AG09309 (cell line): ENCODE data around the gene KLHL14.

Experiments
- DNase-seq: peaks from one replicate; pipeline ENCODE4 v3.0.0-alpha.2; 2010; ENCODE audit warnings: low read depth
- H3K4me3 ChIP-seq: 2 replicates; pipeline ENCODE4 v1.5.1; 2011; ENCODE audit warnings: mild to moderate bottlenecking, low read depth, low read length, moderate library complexity; ENCODE audit not compliant: control insufficient read depth
- TF ChIP-seq, protein P1 (sequence below): IDR thresholded peaks from 2 replicates; pipeline ENCODE4 v1.5.1; 2011; ENCODE audit warnings: mild to moderate bottlenecking, low read depth, low read length, inconsistent platforms; ENCODE audit not compliant: insufficient read depth, control insufficient read depth; ENCODE audit errors: missing control alignments

The KLHL14 gene

DNA sequence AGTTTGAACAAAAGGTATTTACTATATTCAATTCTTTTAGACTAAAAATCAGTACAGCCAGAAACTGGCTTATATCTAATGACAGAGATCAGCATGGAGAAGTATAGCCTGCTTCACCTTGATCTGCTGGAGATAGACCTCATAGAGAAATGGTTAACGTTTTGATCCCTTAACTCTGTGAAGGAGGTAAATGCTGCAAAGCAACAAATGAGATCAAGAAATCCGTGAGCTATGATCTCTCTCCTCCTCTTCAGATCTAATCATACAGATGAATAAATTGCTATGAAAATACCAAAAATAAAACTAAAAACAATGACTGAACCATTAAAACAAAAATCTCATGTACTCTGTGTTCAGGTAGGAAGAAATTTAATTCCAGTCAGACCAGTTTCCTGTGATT lies 42.8 kb downstream of the KLHL14 start:
- TF ChIP-seq, protein P1, sequence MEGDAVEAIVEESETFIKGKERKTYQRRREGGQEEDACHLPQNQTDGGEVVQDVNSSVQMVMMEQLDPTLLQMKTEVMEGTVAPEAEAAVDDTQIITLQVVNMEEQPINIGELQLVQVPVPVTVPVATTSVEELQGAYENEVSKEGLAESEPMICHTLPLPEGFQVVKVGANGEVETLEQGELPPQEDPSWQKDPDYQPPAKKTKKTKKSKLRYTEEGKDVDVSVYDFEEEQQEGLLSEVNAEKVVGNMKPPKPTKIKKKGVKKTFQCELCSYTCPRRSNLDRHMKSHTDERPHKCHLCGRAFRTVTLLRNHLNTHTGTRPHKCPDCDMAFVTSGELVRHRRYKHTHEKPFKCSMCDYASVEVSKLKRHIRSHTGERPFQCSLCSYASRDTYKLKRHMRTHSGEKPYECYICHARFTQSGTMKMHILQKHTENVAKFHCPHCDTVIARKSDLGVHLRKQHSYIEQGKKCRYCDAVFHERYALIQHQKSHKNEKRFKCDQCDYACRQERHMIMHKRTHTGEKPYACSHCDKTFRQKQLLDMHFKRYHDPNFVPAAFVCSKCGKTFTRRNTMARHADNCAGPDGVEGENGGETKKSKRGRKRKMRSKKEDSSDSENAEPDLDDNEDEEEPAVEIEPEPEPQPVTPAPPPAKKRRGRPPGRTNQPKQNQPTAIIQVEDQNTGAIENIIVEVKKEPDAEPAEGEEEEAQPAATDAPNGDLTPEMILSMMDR, result no peak
- DNase-seq, result no peak
- no peak overlapping the region for H3K4me3 ChIP-seq

- DNase-seq, result no peak
- no peak overlapping the region for H3K4me3 ChIP-seq
- TF ChIP-seq, protein P1, result no peak
Measured at GRCh38 chr18:32724071-32724749, 48.6 kb downstream of the KLHL14 start.

DNA sequence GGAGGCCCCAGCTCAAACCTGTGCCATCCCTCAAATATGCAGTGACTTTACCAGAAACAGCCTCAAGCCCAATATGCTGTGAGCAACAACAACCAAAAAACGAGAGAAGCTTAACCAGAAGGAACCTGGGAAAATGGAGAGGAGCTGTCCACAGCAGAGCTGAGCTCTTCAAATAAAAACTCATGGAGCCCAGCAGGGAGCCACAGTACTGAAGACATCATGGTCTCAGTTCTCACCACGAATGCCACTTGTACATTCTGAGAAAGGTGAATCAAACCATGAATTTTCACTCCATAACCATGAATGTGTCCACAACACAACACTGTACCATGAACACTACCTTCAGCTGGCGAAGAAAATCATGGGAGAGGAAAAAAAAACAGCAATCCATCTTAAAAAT lies 50.5 kb downstream of the KLHL14 start:
- H3K4me3 ChIP-seq, result no peak overlapping the region
- no peak for DNase-seq
- TF ChIP-seq, protein P1, result no peak

DNA sequence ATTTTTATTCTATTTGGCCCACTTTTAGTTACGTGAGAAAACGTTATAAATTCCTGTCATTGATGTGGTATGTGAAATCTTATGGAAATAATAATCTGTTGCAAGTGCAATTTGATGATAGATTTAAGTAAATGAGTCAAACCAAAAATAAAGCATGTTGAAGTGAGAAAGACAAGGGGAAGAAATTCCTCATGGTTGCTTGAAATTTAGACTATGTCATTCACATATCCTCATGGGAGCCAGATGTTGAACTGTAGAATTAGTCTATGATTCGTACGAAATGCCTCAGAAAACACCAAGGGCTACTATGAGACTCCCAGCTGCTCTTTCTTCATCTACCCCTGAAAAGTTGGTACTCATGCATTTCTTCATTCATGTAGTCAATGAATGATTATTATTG lies 55.7 kb downstream of the KLHL14 start:
- no peak overlapping the region for H3K4me3 ChIP-seq
- TF ChIP-seq, protein P1, result no peak

GRCh38 chr18:32714571-32715148 lies 58.2 kb downstream of the KLHL14 start:
- H3K4me3 ChIP-seq, result no peak overlapping the region
- TF ChIP-seq, protein P1, result peak; percentile 61
- peak; percentile 8 for DNase-seq

More for the DNA sequence above, 55.7 kb downstream of the KLHL14 start:
- DNase-seq, result no peak

- H3K4me3 ChIP-seq, result no peak overlapping the region
- TF ChIP-seq, protein P1, result no peak
- DNase-seq, result no peak
Measured at GRCh38 chr18:32712860-32713259, 60.0 kb downstream of the KLHL14 start.
